H1 (cell line): Measurements from ENCODE around the gene OTOP1. TPM values are rescaled to one million over a fixed set of nuclear protein-coding genes. Genes with fewer than 3 reads are reported as not detected.
"Not testable (repeated sequence)": the region's sequence is repeated elsewhere in the genome, so short reads cannot be mapped to it uniquely, and the experiment has no call there.

Source experiments
- CTCF ChIA-PET: fragments of 300-600 bp; sonication (Branson Sonifier 250); formaldehyde crosslinking; loops from one replicate; lab custom pipeline; 2021; ENCODE audit not compliant: partially characterized antibody; lab: Charles Lee
- POLR2A ChIA-PET: fragments of 300-600 bp; sonication (Branson Sonifier 250); formaldehyde crosslinking; loops from one replicate; lab custom pipeline; 2021; ENCODE audit warnings: inconsistent platforms; ENCODE audit not compliant: partially characterized antibody; lab: Charles Lee
- DNase-seq, 2 experiments: peaks; one replicate each; pipeline versions ENCODE4 v3.0.0 to v3.0.0-alpha.2; 2010 to 2022; ENCODE audit warnings: low spot score in 2 of 2, low read depth in 1 of 2, mixed read lengths in 1 of 2
- FAIRE-seq: peaks from 2 replicates; lab custom pipeline; 2011; peaks lifted over from hg19 to GRCh38; lab: Jason Lieb, UNC
- H2AFZ ChIP-seq: 2 replicates; pipeline ENCODE4 v1.8.1; 2012; ENCODE audit warnings: low read length, inconsistent platforms
- H2AK5ac ChIP-seq: 2 replicates; pipeline ENCODE4 v1.6.1; 2013; ENCODE audit warnings: low read depth, low read length
- H2BK120ac ChIP-seq: replicated peaks from 2 replicates; pipeline ENCODE3; 2013; ENCODE audit warnings: low read depth, low read length, inconsistent platforms
- H2BK12ac ChIP-seq: 2 replicates; pipeline ENCODE4 v1.6.1; 2013; ENCODE audit warnings: low read depth, low read length
- H2BK15ac ChIP-seq: 2 replicates; pipeline ENCODE4 v1.6.1; 2013; ENCODE audit warnings: low read length
- H2BK20ac ChIP-seq: 2 replicates; pipeline ENCODE4 v1.6.1; 2013; ENCODE audit warnings: low read length
- H2BK5ac ChIP-seq: 2 replicates; pipeline ENCODE4 v1.6.1; 2013; ENCODE audit warnings: low read depth, low read length
- H3K14ac ChIP-seq: 2 replicates; pipeline ENCODE4 v1.6.1; 2013; ENCODE audit warnings: inconsistent platforms; ENCODE audit not compliant: insufficient read length
- H3K18ac ChIP-seq: 2 replicates; pipeline ENCODE4 v1.6.1; 2013; ENCODE audit warnings: low read length; ENCODE audit errors: extremely low read depth
- H3K23ac ChIP-seq: 2 replicates; pipeline ENCODE4 v1.6.1; 2013; ENCODE audit warnings: inconsistent platforms; ENCODE audit not compliant: insufficient read length
- H3K23me2 ChIP-seq: 2 replicates; pipeline ENCODE4 v1.6.1; 2013; ENCODE audit warnings: low read depth, low read length
- H3K27ac ChIP-seq: 2 replicates; pipeline ENCODE4 v1.6.1; 2011; ENCODE audit warnings: low read depth, low read length, inconsistent platforms
- H3K27me3 ChIP-seq, 4 experiments: replicated peaks in 1 of 4; 1 replicate in 1 of 4; 2 replicates in 3 of 4; pipeline versions ENCODE4 v1.6.1 to v1.8.1; 2011 to 2013; ENCODE audit warnings: low read length in 3 of 4, mild to moderate bottlenecking in 3 of 4, inconsistent platforms in 2 of 4, mixed read lengths in 2 of 4, moderate library complexity in 1 of 4; ENCODE audit not compliant: control insufficient read depth in 3 of 4, insufficient read depth in 3 of 4; ENCODE audit errors: extremely low read depth in 1 of 4
- H3K36me3 ChIP-seq, 4 experiments: 2 replicates each; pipeline versions ENCODE4 v1.6.1 to v1.8.1; 2011 to 2013; ENCODE audit warnings: mild to moderate bottlenecking in 4 of 4, low read length in 3 of 4, moderate library complexity in 2 of 4, control low read depth in 1 of 4, inconsistent platforms in 1 of 4; ENCODE audit not compliant: insufficient read depth in 4 of 4, control insufficient read depth in 2 of 4
- H3K4ac ChIP-seq: replicated peaks from 2 replicates; pipeline ENCODE3; 2013; ENCODE audit warnings: low read length, low read depth, mixed read lengths, inconsistent platforms; ENCODE audit not compliant: insufficient read length
- H3K4me1 ChIP-seq, 4 experiments: replicated peaks in 1 of 4; 1 replicate in 1 of 4; 2 replicates in 3 of 4; pipeline versions ENCODE4 v1.6.1 to v1.8.1; 2011 to 2013; ENCODE audit warnings: low read length in 3 of 4, inconsistent platforms in 2 of 4, mixed read lengths in 1 of 4; ENCODE audit not compliant: insufficient read depth in 4 of 4, control insufficient read depth in 3 of 4
- H3K4me2 ChIP-seq, 2 experiments: 2 replicates each; pipeline versions ENCODE4 v1.6.1 to v1.8.1; 2011 to 2013; ENCODE audit warnings: low read depth in 2 of 2, low read length in 2 of 2, control low read depth in 1 of 2, inconsistent platforms in 1 of 2, mild to moderate bottlenecking in 1 of 2; ENCODE audit not compliant: insufficient read depth in 1 of 2
- H3K4me3 ChIP-seq, 4 experiments: fragments of 200-600, 300-600 bp in 1 of 4; sonication (generic), shearing (Covaris generic), sonication (Bioruptor Twin) in 1 of 4; 2 replicates each; pipeline versions ENCODE4 v1.5.1 to v1.8.1; 2011 to 2016; ENCODE audit warnings: low read length in 4 of 4, low read depth in 3 of 4, control low read depth in 2 of 4, inconsistent platforms in 2 of 4, mild to moderate bottlenecking in 2 of 4, mixed read lengths in 1 of 4, moderate library complexity in 1 of 4; ENCODE audit not compliant: insufficient read depth in 2 of 4; ENCODE audit errors: extremely low read depth in 1 of 4
- H3K56ac ChIP-seq: replicated peaks from 2 replicates; pipeline ENCODE3; 2013; ENCODE audit warnings: low read depth, mild to moderate bottlenecking, mixed read lengths, low read length, inconsistent platforms; ENCODE audit not compliant: insufficient read length
- H3K79me1 ChIP-seq: 2 replicates; pipeline ENCODE4 v1.6.1; 2013; ENCODE audit warnings: low read depth, low read length, control low read depth
- H3K79me2 ChIP-seq, 2 experiments: 2 replicates each; pipeline versions ENCODE4 v1.6.1 to v1.8.1; 2012 to 2013; ENCODE audit warnings: low read length in 2 of 2, mild to moderate bottlenecking in 2 of 2, inconsistent platforms in 1 of 2; ENCODE audit not compliant: insufficient read depth in 2 of 2, control insufficient read depth in 1 of 2
- H3K9ac ChIP-seq, 4 experiments: replicated peaks in 1 of 4; 1 replicate in 1 of 4; 2 replicates in 3 of 4; pipeline versions ENCODE4 v1.6.1 to v1.8.1; 2011 to 2013; ENCODE audit warnings: low read depth in 3 of 4, low read length in 3 of 4, control low read depth in 2 of 4, mild to moderate bottlenecking in 2 of 4, moderate library complexity in 2 of 4, inconsistent platforms in 1 of 4; ENCODE audit errors: extremely low read depth in 1 of 4
- H3K9me3 ChIP-seq, 2 experiments: 2 replicates each; pipeline versions ENCODE4 v1.6.1 to v1.8.1; 2012 to 2013; ENCODE audit warnings: mild to moderate bottlenecking in 2 of 2, moderate library complexity in 2 of 2, control low read depth in 1 of 2, inconsistent platforms in 1 of 2, low read depth in 1 of 2, low read length in 1 of 2, mixed read lengths in 1 of 2; ENCODE audit not compliant: insufficient read depth in 2 of 2
- H4K20me1 ChIP-seq, 2 experiments: replicated peaks in 1 of 2; 2 replicates each; pipeline versions ENCODE3 to v1.8.1; 2011 to 2013; ENCODE audit warnings: inconsistent platforms in 2 of 2, low read length in 2 of 2, mild to moderate bottlenecking in 1 of 2; ENCODE audit not compliant: insufficient read depth in 2 of 2, control insufficient read depth in 1 of 2
- H4K5ac ChIP-seq: 2 replicates; pipeline ENCODE4 v1.6.1; 2013; ENCODE audit warnings: low read length, low read depth, mixed read lengths, inconsistent platforms; ENCODE audit not compliant: insufficient read length
- H4K8ac ChIP-seq: 2 replicates; pipeline ENCODE4 v1.8.0; 2013; ENCODE audit warnings: mild to moderate bottlenecking, moderate library complexity, low read length, inconsistent platforms; ENCODE audit not compliant: insufficient read depth; ENCODE audit errors: extremely low read depth
- H4K91ac ChIP-seq: replicated peaks from 2 replicates; pipeline ENCODE3; 2013; ENCODE audit warnings: low read length, mixed read lengths, inconsistent platforms; ENCODE audit not compliant: insufficient read length
- WGBS, 2 experiments: shearing (Covaris generic) in 1 of 2; methylation state at CpG; one replicate each; pipeline versions ENCODE4 v1.1.6 to v1.1.7; 2013 to 2015; ENCODE audit warnings: low lambda C conversion rate in 2 of 2, mixed read lengths in 2 of 2, inconsistent platforms in 1 of 2, low coverage in 1 of 2, missing lambda C conversion rate in 1 of 2; ENCODE audit not compliant: insufficient replicate concordance in 2 of 2, insufficient coverage in 1 of 2, insufficient read length in 1 of 2; ENCODE audit errors: extremely low coverage in 1 of 2, missing lambda C conversion rate in 1 of 2; 5-methylcytosine and 5-hydroxymethylcytosine counted together
- polyA plus RNA-seq, 7 experiments: library from polyadenylated mRNA; depleted of rRNA in 3 of 7; stranded (reverse) in 5 of 7; unstranded in 2 of 7; fragments of >200 nt in 5 of 7; fragments of 200-250 nt in 2 of 7; gene quantifications; 1 replicate in 5 of 7; 2 replicates in 1 of 7; 4 replicates in 1 of 7; pipeline versions ENCODE4 v1.2.1 to v1.2.3, GENCODE V29; 2011 to 2013; ENCODE audit warnings: missing spikeins in 2 of 7, mixed read lengths in 2 of 7
- total RNA-seq: library from RNA; stranded (reverse); fragmentation: NEBNext Ultra II Directional; extraction: Animal tissue kit (Norgen Biotek cat#: 25700); gene quantifications from 2 replicates; pipeline ENCODE4 v1.2.1, GENCODE V29; 2021

OTOP1 gene
- total and polyA plus RNA-seq, 2 of the 8 experiments (the other 6 are each of a cell fraction or from before 2014, with no cell fraction given) = not detected

- H2BK12ac ChIP-seq, H2BK120ac ChIP-seq, H3K79me1 ChIP-seq, CTCF ChIA-PET, DNase-seq, H3K4me2 ChIP-seq, H3K9ac ChIP-seq, H2AFZ ChIP-seq, H3K4me3 ChIP-seq, H3K14ac ChIP-seq, H4K8ac ChIP-seq, H3K56ac ChIP-seq, H2BK15ac ChIP-seq, H4K20me1 ChIP-seq, POLR2A ChIA-PET, H2AK5ac ChIP-seq, H3K4ac ChIP-seq, H3K9me3 ChIP-seq, H2BK5ac ChIP-seq, H3K27me3 ChIP-seq, H4K91ac ChIP-seq, H3K18ac ChIP-seq, H4K5ac ChIP-seq, H2BK20ac ChIP-seq, H3K4me1 ChIP-seq, H3K23ac ChIP-seq, H3K23me2 ChIP-seq, H3K79me2 ChIP-seq, H3K27ac ChIP-seq: not testable (repeated sequence)
- peak; percentile 13 for FAIRE-seq
- H3K36me3 ChIP-seq = peaks cover 0 to 25% (median 13%) of the 10 kb centered on the region in 4 experiments; a peak in 7 of 8 replicates
- 82% methylated on average over 3 of the region's 3 CpGs; no CpG with 5 or more reads in 1 of the 2 experiments for WGBS, 2 experiments
These were observed 12.8 kb upstream of the OTOP1 start for GRCh38 chr4:4239551-4239950.
